CD4-positive, alpha-beta T cell treated with Interleukin-6 at 100 ng/mL for 8 hours (primary cell): ENCODE data around the gene ARHGEF1.
"Not testable (repeated sequence)": the region's sequence is repeated elsewhere in the genome, so short reads cannot be mapped to it uniquely, and the experiment has no call there.

Source experiments
- DNase-seq: peaks from one replicate; pipeline ENCODE4 v3.0.0-alpha.2; 2020; ENCODE audit warnings: mixed read lengths, low spot score

ARHGEF1 gene

DNA sequence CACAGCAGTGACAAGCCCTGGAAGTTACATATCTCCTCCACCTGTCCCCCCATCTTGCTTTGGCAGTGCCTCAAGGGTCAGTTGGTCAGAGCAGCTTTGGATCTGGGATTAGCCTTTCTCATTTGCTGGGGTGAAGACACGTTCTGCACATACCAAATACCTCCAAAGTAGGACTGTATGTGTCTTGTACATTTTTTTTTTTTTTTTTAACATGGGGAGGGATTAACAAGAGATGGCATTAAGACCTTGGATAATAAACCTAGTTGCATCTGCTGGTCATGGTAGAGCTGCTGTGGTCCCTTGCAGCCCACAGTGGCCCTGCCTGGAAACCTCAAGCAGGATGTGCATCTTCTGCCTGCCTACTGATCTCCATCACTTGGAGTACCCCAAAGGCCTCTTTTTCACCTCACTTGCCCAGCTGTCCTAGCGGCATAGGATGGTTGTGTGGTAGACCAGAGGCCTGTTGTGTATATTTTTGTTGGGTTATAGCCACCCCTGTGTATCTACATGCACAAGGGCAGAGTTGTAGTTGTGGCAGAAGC is 20.5 kb upstream of the ARHGEF1 start:
- DNase-seq, result no peak

DNA sequence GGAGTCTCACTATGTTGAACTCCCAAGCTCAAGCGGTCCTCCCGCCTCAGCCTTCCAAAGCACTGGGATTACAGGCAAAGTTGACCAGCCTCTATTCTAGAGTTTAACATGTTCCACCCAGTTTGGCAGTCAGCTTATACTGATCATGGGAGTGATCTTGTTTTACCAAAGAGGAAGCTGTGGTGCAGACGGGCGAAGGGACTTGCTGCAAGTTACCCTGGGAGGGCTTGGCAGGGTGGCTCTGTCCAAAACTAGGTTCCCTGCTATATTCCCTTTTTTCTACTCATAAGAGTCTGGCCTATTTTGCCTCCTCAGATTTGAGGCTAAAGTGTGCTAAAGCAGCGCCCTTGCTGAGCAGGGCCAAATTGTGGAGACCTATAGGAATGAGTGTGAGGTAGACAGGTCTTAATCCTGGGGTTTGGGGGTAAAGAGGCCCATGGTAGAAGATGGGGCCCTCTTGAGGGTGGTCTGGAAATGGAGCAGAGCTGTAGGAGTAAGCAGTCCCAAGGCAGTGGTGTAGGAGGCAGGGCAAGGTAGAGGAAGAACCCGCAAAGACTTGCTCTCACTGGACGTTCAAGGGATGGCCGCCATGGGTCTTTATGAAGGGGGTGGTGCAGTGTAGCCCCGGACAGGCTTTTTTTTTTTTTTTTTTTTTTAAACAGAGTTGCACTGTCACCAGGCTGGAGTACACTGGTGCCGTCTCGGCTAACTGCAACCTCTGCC is 19.6 kb upstream of the ARHGEF1 start:
- DNase-seq, result no peak

DNA sequence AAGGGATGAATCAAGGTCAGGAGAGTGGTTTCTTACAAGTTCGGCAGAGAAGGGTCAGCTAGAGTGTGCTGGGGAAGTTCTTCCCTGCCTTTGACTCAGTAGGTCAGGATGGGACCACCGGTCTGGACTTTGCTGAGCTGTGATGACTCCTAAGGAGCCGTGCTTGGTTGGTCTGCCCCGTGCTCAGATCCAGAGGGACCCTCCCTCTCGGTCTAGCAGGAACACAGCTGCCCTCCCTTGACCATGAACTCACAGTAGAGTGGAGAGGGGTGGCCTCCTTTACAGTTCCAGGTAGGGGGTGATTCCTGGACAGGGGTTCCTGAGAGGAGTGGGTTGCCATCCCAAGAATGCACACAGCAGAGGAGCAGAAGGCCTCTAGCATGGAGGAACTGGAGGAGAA is 18.6 kb upstream of the ARHGEF1 start:
- no peak for DNase-seq

DNA sequence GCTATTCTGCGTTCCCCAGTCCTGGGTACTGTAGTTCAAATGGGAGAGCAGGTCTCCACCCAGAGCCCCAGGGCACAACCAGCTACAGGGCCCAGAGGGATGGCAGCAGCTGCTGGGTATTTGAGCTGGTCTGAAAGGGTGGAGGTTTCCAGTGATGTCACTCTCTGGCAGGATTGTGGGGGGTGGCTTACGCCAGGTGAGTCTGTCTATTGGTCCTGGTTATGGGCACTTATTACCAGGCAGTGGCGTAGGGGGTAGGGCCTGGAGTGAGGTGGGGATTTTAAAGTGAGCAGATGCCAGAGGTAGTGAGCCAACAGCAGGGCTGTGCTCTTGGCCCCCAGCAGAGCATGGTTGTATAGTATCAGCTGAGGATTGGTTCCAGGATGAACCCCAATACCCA is 16.7 kb upstream of the ARHGEF1 start:
- no peak for DNase-seq

DNA sequence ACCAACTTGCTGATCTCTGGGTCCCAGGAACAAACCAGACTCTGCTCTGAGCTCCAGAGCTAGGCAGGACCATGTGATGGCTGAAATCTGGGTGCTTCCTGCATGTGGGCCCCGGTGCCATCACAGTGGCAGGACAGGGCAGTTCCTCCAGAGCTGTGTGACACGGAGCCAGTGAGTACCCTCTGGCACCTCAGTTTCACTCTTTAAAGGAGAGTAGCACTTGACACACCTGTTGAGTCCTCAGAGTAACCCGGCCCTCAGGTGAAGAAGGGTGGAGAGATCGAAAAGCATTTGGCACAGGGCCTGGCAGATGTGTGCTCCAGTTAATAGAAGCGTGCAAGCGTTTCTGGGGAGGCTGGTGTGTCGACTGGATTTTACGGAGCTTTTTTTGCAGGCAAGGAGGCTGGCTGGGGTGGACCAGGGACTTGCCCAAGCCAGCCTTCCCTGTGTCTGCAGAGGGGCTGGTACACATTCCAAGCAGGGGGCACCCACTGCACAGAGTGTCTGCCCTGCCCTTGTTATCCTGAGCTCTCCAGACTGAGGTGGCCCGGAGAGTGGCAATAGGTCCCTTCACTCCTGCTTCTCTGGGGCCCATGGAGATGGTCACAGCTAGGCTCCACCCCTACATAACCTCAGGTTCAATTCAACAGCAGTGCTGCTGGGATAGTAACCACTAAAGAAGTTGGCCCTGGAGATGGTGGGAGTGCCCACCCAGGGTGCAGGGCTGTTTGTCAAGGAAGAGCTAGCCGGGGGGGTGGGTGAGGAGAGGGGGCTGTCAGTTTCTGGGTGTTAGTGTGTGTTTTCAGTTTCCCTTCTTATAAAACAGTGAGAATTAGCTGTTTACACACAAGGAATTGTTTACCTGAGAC is 14.6 kb upstream of the ARHGEF1 start:
- no peak for DNase-seq

GRCh38 chr19:41868989-41869300 is 14.0 kb upstream of the ARHGEF1 start:
- DNase-seq, result no peak

DNA sequence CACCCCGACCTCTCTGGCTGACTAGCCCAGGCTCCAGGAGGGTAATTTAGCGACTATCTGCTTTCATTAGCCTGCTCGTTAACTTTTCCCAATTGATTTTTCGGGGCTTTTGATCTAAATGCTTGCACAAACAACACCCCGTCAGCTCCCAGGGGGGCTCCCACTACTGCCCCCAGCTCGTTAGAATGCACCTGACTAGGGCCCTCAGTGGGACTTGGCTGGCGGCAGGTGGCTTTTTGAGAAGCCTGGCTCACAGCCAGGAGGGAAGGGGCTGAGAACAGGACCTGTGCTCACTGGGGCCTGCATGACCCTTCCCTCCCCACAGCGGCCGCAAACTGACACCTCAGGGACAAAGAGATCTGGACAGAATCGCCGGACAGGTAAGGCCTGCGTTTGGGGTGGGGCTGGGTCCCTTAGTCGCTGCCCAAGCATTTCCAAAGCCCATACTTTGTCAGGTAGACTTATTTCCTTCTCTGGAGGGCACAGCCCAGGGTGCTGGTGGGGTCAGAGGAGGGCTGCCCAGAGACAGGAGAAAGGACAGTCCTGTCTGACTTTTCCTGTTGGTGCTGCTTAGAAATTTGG is 13.5 kb upstream of the ARHGEF1 start:
- no peak for DNase-seq

DNA sequence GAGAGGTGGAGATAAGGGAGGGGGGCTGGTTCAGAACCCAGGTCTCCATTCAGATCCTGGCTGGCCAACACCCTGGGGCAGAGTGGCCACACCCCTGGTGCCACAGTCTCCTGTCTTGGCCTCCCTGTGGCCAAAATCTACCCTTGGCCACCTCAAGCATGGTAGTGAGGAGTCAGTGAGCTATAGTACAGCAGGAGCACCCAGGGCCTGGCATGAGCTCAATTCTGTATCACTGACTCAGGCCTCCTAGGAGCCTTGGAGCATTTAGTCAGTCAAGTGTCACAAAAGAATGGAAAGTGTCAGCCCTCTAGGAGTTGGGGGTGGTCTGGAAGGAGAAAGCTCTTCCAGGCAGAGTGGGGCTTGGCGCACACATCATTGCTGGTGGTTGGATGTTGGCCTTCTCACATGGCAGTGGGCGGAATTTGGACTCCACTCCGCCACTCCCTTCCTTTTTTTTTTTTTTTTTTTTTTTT is 12.5 kb upstream of the ARHGEF1 start:
- DNase-seq, result no peak

GRCh38 chr19:41871573-41872383 is 11.2 kb upstream of the ARHGEF1 start:
- DNase-seq, result peak; percentile 70

DNA sequence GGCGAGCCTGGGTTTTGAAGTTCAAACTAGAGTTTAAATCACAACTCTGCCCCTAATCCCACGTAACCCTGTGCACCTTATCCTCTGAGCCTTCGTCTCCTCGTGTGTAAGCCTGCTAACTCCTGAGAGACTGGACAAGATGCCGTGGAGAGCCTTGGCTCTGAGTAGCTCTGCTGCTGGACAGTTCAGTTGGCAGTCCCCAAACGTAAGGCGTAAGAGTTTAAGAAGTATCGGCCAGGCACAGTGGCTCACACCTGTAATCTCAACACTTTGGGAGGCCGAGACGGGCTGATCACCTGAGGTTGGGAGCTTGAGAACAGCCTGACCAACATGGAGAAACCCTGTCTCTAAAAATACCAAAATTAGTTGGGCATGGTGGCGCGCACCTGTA is 10.6 kb upstream of the ARHGEF1 start:
- DNase-seq, result no peak

GRCh38 chr19:41872775-41873647 is 10.0 kb upstream of the ARHGEF1 start:
- DNase-seq, result peak; percentile 65

DNA sequence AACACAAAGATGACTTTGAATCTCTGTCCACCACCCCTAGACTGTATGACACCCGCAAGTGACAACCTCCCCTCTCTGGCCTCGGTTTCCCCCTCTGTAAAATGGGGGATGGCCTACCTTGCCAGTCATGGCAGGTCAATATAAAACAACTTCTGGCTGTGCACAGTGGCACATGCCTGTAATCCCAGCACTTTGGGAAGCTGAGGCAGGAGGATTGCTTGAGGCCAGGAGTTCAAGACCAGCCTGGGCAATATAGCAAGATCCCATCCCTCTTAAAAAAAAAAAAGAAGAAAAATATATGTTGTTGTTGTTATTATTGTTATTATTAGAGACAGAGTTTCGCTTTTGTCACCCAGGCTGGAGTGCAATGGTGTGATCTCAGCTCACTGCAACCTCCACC is 7.0 kb upstream of the ARHGEF1 start:
- not testable (repeated sequence) for DNase-seq

GRCh38 chr19:41876847-41877832 is 5.8 kb upstream of the ARHGEF1 start, which contains the start of gene CD79A:
CD79A (plus strand) TSS chr19:41877279; CDS start chr19:41877305, 26 bp downstream.
- DNase-seq, result no peak

- DNase-seq, result no peak
Measured at GRCh38 chr19:41877916-41878905, 4.8 kb upstream of the ARHGEF1 start.

DNA sequence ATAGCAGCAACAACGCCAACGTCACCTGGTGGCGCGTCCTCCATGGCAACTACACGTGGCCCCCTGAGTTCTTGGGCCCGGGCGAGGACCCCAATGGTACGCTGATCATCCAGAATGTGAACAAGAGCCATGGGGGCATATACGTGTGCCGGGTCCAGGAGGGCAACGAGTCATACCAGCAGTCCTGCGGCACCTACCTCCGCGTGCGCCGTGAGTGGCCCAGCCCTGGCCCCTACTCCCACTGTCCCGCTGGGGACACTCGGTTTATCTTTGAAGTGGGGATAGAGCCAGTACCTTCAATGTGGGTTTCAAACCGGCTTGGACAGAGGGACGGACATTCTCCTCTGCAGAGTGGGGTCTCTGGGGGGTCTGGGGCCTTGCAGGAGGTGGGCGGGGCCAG is 3.9 kb upstream of the ARHGEF1 start:
- no peak for DNase-seq

DNA sequence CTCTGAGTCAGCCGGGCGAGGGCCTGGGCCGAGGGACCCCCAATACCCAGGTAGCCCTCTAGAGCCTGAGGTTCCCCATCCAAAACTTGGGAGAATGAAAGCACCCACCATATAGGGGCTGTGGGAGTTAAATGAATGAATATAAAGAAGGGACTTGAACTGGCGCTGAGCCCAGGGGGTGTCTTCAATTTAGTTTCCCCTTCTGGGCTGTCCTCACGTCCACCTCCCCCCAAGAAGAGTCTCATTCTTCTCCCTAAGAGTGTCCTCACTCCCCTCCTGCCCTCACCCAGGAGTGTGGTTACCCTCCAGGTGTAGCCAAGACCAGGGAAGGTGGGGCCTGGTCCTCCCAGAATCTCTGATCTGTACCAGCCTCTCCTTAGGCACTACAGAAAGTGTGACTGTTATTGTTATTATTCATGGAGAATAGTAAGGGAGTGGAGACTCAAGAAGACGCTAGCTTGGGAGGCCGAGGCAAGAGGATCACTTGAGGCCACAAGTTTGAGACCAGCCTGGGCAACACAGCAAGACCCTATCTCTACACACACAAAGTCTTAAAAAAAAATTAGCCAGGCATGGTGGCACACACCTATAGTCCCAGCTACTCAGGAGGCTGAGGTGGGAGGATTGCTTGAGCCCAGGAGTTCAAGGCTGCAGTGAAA is 3.2 kb upstream of the ARHGEF1 start:
- DNase-seq, result no peak

GRCh38 chr19:41880329-41880708 is 2.7 kb upstream of the ARHGEF1 start:
- DNase-seq, result no peak

GRCh38 chr19:41883463-41883820 is 458 bp downstream of the ARHGEF1 start:
- DNase-seq, result no peak
